Ammon's horn (tissue), 1 donor: Measurements from ENCODE around the gene GPR119.
"Not testable (repeated sequence)": the region's sequence is repeated elsewhere in the genome, so short reads cannot be mapped to it uniquely, and the experiment has no call there.

Experiments used
- DNase-seq: peaks from one replicate; pipeline ENCODE4 v3.0.0-alpha.2; 2016; ENCODE audit warnings: low spot score

GPR119 gene

DNA sequence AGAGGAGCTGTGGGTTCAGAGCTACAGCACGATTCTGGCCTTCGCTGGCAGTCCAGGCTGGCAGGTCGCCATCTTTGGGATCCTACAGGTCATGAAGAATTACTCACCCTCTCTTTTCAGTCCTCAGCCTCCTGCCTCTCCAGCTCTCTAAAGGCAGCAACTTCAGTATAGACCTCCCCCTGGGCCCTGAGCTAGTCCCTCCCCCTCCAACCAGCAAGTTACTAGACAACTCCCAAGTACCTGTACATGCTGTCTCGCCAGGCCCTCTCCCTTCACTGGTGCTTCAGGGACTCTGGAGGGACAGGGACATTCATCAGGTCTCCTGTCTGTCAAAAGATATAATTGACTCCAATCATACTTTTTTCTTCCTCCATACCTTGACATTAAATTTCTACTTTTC lies at the start of gene GPR119:
TSS of gene GPR119 (minus strand) at position 155 of the 400 bp plus-strand sequence. CDS start 227 bp downstream, outside the sequence.
- no peak for DNase-seq

GRCh38 chrX:130429236-130429635 lies 43.8 kb upstream of the GPR119 start:
- DNase-seq, result not testable (repeated sequence)

GRCh38 chrX:130426531-130426930 lies 41.1 kb upstream of the GPR119 start:
- DNase-seq, result no peak

DNA sequence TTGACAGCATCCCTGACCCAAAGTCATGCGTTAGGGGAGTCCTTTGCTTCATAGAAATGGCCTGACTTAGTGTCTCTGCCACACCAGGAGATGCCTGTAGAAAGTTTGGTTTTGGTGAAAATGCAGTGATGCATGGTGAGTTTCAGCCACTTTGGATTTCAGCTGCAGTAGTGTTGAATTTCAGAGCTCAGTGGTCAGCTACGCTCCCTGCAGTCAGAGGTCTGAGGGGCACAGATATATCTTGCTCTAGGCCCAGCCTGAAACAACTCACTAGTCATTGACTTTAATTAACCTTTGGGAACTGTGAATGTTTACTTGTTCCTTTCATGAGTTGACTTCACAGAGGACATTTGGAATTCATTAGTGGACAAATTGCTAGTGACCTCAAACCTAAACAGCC lies 33.8 kb upstream of the GPR119 start:
- no peak for DNase-seq

DNA sequence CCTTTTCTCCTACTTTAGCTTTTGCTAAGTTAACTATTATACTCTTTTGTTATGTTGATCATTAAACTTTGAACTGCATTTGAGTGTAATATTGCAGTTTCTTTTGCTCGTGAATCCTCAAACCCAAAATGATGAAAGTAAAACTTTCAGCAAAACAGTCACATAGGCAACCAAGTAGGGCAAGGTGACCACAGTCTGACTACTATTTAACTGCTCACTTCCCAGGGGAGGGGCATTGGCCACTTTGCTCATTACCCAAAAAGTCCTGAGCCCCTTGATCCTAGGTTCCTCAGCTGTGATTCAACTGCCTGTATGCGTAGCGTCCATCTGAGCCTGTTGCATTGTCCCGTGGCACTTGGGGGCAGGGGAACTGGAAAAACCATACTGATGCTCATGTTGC lies 33.3 kb upstream of the GPR119 start:
- no peak for DNase-seq

DNA sequence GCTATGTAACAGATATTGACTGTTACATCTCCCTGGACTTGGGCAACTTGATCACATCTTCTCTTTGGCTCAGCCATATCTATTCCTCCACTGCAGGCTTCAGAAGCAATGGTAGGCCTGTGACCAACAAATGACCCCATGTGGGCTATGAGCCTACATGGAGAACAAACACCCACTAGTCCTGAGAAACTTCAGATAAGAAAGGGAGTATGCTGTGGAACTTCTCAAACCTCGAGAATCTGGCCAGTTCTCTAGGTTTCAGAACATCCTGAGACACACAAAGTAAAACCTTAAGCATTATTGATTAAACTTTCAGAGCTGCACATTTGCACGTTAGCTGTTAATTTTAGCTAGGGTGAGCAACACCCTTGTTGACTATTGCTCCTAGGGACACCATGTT lies 32.6 kb upstream of the GPR119 start:
- no peak for DNase-seq

- DNase-seq, result no peak
These were observed 31.3 kb upstream of the GPR119 start for GRCh38 chrX:130416785-130417184.

DNA sequence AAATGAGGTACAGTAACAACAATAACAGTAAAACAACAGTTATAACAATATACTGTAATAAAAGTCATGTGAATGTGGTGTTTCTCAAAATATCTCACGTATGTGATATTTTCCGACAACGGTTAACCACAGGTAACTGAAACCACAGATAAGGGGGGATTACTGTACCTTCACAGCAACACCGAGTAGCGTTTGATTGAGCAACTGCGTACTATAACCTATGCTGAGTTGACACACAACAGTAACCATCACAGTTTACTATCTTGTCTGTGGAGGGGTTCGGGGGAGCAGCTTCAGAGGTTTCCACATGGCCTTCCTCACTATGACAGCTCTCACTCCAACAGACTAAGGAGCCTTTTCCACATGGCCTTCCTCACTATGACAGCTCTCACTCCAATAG lies 29.7 kb upstream of the GPR119 start:
- no peak for DNase-seq

DNA sequence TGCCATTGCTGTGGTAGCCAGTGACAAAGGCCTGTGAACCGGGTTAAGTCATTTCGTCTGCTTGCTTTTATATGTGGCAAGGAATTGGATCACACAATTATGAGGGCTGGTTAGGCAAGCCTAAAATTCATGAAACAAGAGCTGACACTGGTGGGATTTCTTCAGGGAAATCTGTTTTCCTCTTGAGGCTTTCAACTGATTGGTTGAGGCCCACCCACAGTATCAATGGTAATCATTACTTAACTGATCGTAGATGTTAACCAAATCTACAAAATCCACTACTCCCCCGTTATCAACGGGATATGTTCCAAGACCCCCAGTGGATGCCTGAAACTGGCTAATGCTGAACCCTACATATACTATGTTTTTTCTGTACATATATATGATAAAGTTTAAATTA lies 29.3 kb upstream of the GPR119 start:
- DNase-seq, result no peak

DNA sequence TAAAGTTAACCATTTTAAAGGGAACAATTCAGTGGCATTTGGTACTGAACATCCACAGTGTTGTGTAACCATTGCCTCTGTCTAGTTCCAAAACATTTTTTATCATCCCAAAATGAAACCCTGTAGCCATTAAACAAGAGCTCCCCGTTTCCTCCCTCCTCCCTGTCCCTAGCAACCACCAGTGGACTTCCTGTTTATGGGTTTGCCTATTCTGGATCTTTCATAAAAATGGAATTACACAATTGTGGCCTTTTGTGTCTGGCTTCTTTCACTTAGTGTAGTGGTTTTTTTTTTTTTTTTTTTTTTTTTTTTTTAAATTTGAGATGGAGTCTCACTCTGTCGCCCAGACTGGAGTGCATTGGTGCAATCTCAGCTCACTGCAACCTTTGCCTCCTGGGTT lies 27.9 kb upstream of the GPR119 start:
- DNase-seq, result no peak

DNA sequence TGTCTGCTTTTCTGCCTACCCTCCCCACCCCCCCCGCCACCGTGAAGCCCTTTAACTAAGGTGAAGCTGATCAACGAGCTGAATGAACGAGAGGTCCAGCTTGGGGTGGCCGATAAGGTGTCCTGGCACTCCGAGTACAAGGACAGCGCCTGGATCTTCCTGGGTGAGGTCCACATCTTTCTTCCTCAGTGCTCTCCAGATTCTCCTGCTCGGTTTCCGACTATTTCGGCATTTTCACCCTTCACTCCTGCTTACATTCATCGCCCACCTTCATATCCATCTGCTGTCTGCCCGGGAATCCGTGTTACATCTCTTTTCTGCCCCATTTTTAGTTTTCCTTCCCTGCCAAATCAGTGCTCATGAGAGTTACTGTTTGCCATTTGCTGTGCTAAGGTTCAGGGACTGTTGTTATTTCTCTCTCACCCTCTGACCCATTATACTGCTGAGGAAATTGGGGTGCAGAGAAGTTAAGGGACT lies 16.8 kb upstream of the GPR119 start:
- no peak for DNase-seq

DNA sequence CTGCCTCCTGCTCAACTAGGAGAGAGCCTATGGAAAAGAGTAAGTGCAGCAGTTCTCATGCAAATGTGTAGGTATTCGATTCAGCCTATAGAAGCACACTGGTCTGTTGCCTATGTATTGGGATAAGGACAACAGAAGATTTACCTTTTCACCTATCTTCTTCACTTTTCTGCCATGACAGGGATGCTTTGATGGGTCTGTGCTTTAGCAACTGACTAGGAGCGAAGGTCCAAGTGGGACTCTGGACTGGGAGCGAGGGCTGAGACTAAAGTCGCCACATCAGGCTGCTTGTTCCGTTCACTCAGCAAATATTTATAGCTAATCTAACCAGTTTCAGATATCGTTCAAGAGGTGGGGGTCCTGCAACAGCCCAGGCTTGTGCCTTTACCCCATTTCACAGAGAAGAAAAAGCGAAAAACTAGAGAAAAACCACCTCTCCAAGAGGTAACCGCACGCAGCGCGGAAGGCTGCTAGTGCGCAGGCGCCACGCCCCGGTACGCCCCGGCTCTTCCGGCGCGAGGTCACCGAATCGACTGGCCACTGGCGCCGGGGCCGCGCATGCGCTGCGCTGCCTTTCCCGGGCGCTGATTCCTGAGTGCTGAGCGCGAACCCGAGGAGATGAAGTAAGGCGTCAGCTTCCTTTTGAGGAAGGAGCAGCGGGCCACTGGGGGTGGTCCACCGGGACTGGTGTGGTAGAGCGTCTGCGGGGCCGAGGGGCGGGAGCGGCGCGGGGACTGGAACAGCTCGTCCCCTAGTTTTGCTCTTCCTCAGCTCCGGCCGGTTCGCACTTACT lies 16.1 kb upstream of the GPR119 start, which contains the start of gene RBMX2:
TSS of gene RBMX2 (plus strand) at position 573 of the 793 bp plus-strand sequence. CDS start at position 619, 46 bp downstream.
- DNase-seq, result peak; percentile 82

DNA sequence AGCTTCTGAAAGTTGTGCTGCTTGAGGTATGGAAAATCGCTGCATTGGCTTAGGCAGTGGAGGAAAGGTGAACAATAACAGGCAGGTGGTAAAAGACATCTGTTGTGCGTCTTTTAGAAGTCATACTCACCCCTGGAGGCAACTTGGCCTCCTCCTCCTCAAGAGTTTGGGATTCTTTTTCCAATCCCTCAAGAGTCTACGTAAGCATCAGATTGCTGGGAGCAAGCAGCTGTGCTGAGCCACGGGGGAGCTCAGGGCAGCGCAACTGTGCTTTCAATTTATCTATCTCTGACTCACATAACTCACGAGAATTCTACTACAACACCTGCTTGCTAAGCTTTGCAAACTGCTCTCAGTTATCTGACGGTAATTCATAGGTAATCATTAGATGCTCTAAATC lies 9.9 kb upstream of the GPR119 start:
- no peak for DNase-seq

DNA sequence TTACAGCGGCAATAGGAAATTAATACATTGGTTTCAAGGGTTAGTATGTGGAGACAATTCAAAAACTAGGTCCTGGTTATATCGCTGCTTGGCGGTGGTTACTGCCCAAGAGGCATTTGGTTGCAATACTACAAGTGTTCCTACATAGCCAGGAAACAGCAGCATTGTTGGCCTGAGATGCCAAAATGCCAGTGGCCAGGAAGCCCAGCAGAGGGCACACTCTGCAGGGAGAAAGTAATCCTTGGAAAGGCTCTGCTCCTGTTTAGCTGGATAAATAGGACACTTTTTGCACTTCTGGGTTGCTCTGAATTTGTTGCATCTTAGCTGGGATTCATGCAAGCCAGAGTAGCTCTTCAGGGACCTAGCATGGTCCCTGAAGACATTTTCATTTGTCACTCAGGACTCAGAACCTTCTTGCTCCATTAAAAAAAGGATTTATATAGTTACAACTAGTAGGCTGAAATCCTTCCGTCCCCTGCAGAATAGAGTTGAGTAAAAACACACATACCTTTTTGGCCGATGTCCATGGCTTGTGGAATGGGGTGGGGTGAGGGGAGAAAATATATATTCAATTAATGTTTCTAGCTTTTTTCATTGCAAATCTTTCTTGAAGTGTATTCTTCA lies 8.1 kb upstream of the GPR119 start:
- DNase-seq, result peak; percentile 76

GRCh38 chrX:130386408-130386808 lies 934 bp upstream of the GPR119 start:
- DNase-seq, result no peak

GRCh38 chrX:130378024-130378669 lies 7.3 kb downstream of the GPR119 start:
- DNase-seq, result peak; percentile 11

DNA sequence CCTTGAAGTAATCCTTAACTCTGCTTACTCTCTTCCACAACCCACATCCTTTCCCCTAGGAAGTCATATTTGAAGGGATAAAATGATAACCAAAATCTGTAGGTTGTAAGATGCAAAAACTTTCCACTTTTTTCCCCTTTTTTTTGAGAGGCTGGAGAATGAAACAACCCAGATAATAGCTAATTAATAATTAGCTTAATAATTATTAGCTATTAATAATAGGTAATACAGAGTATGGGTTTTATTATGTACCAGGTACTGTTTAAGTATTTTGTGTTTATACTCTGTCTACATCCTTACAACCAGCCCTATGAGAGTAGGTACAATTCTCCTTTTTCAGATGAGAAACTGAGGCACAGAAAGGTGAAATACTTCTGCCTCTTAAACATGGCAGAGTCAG lies 9.4 kb downstream of the GPR119 start:
- no peak for DNase-seq

DNA sequence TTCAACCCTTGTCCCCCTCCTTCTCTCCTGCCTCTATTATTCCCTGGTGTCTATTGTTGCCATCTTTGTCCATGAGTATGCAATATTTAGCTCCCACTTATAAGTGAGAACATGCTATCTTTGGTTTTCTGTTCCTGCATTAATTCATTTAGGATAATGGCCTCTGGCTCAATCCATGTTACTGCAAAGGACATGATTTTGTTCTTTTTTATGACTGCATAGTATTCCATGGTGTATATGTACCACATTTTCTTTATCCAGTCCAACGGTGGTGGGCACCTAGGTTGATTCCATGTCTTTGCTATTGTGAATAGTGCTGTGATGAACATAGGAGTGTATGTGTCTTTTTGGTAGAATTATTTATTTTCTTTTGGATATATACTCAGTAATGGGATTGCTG lies 33.4 kb downstream of the GPR119 start:
- DNase-seq, result not testable (repeated sequence)

DNA sequence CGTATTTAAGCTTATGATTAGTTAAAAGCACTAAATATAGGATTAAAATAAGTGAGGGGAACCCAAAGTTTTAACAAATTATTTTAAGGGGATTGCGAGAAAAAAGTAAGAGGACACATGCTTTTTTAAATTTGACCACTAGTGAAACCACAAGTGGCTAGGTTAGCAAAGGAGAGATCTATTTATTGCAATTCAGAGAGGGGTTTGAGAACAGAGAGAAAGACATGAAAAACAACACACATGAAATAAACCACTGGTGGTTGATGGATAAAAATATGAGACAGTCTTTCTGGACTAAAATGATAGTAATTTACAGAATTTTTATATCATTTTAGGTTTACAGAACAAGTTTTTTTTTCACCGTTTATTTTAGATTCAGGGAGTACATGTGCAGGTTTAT lies 33.9 kb downstream of the GPR119 start:
- DNase-seq, result no peak

DNA sequence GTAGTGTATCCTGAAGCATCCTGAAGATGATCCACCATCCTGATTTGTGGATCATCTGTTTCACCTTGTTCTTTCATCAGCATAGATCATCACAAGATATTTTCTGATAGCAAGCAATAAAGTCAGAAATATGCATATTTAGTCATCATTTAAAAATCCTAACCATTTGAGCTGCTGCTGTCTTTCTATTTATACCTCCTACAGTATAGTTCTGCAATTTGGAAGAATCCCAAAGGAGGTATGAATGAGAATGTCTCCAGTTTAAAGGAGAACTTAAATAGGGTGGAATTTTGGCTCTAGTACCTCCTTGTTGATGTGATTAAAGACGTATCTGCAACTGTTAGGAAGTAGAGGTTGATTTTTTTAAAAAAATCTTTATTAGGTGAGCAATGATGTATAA lies 38.2 kb downstream of the GPR119 start:
- no peak for DNase-seq

- DNase-seq, result no peak
These were observed 42.1 kb downstream of the GPR119 start for GRCh38 chrX:130343411-130343810.

DNA sequence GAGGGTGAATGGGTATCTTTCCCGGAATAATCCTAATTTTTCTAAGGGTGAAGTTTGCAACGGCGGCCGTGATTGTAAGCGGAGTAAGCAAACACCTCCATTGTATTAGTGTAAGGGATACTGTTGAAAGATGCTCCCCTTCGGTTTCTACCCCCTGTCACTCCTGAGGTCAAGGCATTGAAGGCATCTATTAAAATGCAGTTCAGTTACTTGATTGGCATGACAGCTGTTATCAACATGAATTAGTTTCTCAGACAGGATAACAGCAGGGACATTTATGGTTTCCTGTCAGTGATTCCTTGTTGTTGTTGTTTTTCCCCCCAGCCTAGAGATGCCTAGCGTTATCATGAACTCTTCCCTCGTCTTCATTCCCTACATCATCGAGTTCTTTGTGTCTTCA lies 45.2 kb downstream of the GPR119 start:
- no peak for DNase-seq
